SH-SY5Y (cell line): ENCODE results near the gene MORC1.

ENCODE experiments used
- GATA2 ChIP-seq: IDR thresholded peaks from 2 replicates; pipeline ENCODE4 v1.6.1; 2011; ENCODE audit warnings: mild to moderate bottlenecking, low read depth, low read length
- GATA3 ChIP-seq: IDR thresholded peaks from 2 replicates; pipeline ENCODE4 v1.6.1; 2011; ENCODE audit warnings: low read depth, mild to moderate bottlenecking, low read length, moderate library complexity

- TF ChIP-seq GATA3: no peak
- no peak for TF ChIP-seq GATA2
Measured at GRCh38 chr3:108998436-108998835, 119.5 kb downstream of the MORC1 start.
